A673 (cell line): Measurements from ENCODE around the gene RNF175. TPM values are rescaled to one million over a fixed set of nuclear protein-coding genes. Genes with fewer than 3 reads are reported as not detected.

Source experiments
- BruUV-seq: library from RNA; stranded (reverse); fragments of 400-500 nt; replicated peaks from 2 replicates; lab custom pipeline; 2021; lab: Mats Ljungman, UMichigan
- CTCF ChIA-PET: fragments of 300-600 bp; sonication (Branson Sonifier 250); formaldehyde crosslinking; loops from one replicate; lab custom pipeline; 2022; ENCODE audit warnings: antibody characterized with exemption; lab: Charles Lee
- POLR2A ChIA-PET: fragments of 300-600 bp; sonication (Branson Sonifier 250); formaldehyde crosslinking; loops from one replicate; lab custom pipeline; 2022; ENCODE audit warnings: antibody characterized with exemption; ENCODE audit not compliant: low non-redundant PET; lab: Charles Lee
- DNase-seq: peaks from one replicate; pipeline ENCODE4 v3.0.0-alpha.2; 2015; ENCODE audit warnings: low spot score
- H3K27ac ChIP-seq: fragments of 200-600 bp; sonication (generic); 2 replicates; pipeline ENCODE4 v1.5.1; 2016; ENCODE audit warnings: mixed run types, low read depth, mild to moderate bottlenecking, mixed read lengths, antibody characterized with exemption, low read length; ENCODE audit not compliant: poor library complexity, severe bottlenecking
- H3K27me3 ChIP-seq: fragments of 200-600 bp; sonication (generic); replicated peaks from 2 replicates; pipeline ENCODE4 v1.6.1; 2017; ENCODE audit warnings: mixed run types, low read depth, mild to moderate bottlenecking, mixed read lengths, antibody characterized with exemption, low read length; ENCODE audit not compliant: insufficient read depth, poor library complexity
- H3K36me3 ChIP-seq: fragments of 200-600 bp; sonication (generic); 2 replicates; pipeline ENCODE4 v1.6.1; 2016; ENCODE audit warnings: mixed run types, mild to moderate bottlenecking, mixed read lengths, antibody characterized with exemption, low read length; ENCODE audit not compliant: insufficient read depth, poor library complexity, severe bottlenecking
- H3K4me1 ChIP-seq: fragments of 200-600 bp; sonication (generic); 2 replicates; pipeline ENCODE4 v1.6.1; 2017; ENCODE audit warnings: mixed run types, mild to moderate bottlenecking, mixed read lengths, antibody characterized with exemption, low read length; ENCODE audit not compliant: insufficient read depth, poor library complexity, severe bottlenecking
- H3K4me3 ChIP-seq: fragments of 200-600 bp; sonication (generic); 2 replicates; pipeline ENCODE4 v1.5.1; 2016; ENCODE audit warnings: low read depth, mixed run types, mild to moderate bottlenecking, mixed read lengths, low read length; ENCODE audit not compliant: poor library complexity, severe bottlenecking
- H3K9me3 ChIP-seq: fragments of 200-600 bp; sonication (generic); 2 replicates; pipeline ENCODE4 v1.6.1; 2016; ENCODE audit warnings: mixed run types, low read depth, mild to moderate bottlenecking, mixed read lengths, antibody characterized with exemption, low read length; ENCODE audit not compliant: poor library complexity, severe bottlenecking
- EZH2 ChIP-seq: fragments of 200-600 bp; sonication (generic); IDR thresholded peaks from 2 replicates; pipeline ENCODE4 v1.6.1; 2017; ENCODE audit warnings: borderline replicate concordance, low read depth, mild to moderate bottlenecking, mixed read lengths, antibody characterized with exemption, low read length; ENCODE audit not compliant: poor library complexity, severe bottlenecking
- intact Hi-C: fragments of 100-400 bp; cut with micrococcal nuclease; formaldehyde crosslinking; loops from one replicate; pipeline ENCODE4 v1.10.0; 2022; ENCODE audit not compliant: unreplicated experiment
- total RNA-seq: library from RNA; stranded (reverse); gene quantifications from 2 replicates; pipeline ENCODE4 v1.2.3, GENCODE V29; 2021
- TF ChIP-seq, protein P1 (sequence below): fragments of 300-800, 200-600 bp; sonication (generic); conservative IDR thresholded peaks from 2 replicates; pipeline ENCODE4 v1.5.1; 2017; ENCODE audit warnings: low read depth, mild to moderate bottlenecking, antibody characterized with exemption, low read length, moderate library complexity, mixed read lengths

Gene RNF175
- total RNA-seq, 1 experiment from 2014 or later: 6.8 TPM

DNA sequence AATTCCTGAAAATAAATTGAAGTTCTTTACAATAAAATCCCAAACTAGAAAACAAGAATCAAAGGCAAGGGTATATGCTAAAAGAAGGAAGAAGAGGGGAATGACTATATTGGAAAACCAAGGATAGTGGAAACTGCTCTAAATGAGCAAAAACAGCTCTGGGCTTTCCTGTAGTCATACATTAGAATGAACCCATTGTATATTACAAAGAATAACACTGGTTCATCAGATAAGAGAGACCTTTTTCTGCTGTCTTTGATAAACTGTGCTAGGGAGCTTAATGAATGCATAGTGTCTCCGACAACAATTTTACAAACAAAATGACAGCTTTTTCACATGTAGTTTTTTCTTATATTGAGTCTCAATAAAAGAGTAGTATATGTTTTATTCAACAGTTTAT, 49.1 kb downstream of the RNF175 start:
- CTCF ChIA-PET: no interaction called here
- intact Hi-C loops: no loop called here
- POLR2A ChIA-PET: no interaction called here
- H3K27me3 ChIP-seq: no peaks in the 10 kb centered on the region
- no peak for DNase-seq
- TF ChIP-seq, protein P1, sequence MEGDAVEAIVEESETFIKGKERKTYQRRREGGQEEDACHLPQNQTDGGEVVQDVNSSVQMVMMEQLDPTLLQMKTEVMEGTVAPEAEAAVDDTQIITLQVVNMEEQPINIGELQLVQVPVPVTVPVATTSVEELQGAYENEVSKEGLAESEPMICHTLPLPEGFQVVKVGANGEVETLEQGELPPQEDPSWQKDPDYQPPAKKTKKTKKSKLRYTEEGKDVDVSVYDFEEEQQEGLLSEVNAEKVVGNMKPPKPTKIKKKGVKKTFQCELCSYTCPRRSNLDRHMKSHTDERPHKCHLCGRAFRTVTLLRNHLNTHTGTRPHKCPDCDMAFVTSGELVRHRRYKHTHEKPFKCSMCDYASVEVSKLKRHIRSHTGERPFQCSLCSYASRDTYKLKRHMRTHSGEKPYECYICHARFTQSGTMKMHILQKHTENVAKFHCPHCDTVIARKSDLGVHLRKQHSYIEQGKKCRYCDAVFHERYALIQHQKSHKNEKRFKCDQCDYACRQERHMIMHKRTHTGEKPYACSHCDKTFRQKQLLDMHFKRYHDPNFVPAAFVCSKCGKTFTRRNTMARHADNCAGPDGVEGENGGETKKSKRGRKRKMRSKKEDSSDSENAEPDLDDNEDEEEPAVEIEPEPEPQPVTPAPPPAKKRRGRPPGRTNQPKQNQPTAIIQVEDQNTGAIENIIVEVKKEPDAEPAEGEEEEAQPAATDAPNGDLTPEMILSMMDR: no peak
- TF ChIP-seq EZH2: no peak
- no peaks in the 10 kb centered on the region for H3K9me3 ChIP-seq
- no TSS peak for BruUV-seq
- H3K36me3 ChIP-seq: no peaks in the 10 kb centered on the region
- no peak overlapping the region for H3K27ac ChIP-seq
- H3K4me3 ChIP-seq: no peak overlapping the region
- H3K4me1 ChIP-seq: no peaks in the 10 kb centered on the region

DNA sequence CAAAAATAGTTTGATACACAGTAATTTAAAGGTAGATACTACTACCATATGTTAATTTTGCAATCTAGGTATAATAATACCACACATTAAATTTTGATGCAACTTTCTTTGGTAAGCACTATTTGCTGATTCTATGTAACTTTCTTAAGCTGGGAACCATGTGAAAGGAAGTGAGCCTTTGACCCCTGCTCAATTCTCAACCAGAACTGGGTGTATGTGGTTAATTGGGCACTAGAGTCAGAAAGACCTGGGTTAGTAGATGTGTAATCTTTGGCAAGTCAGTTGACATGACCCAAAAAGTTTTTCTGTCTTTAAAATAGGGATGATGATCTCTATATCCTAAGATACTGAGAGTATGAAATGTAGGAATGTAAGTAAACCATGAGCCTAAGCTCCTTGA, 53.3 kb downstream of the RNF175 start:
- Histone ChIP-seq H3K4me1 (no peaks in the 10 kb centered on the region), H3K4me3 (no peak overlapping the region), H3K9me3 (no peaks in the 10 kb centered on the region), H3K27ac (no peak overlapping the region), H3K27me3 (no peaks in the 10 kb centered on the region), H3K36me3 (no peaks in the 10 kb centered on the region)
- CTCF ChIA-PET: no interaction called here
- no peak for TF ChIP-seq EZH2
- TF ChIP-seq, protein P1: no peak
- POLR2A ChIA-PET: no interaction called here
- DNase-seq: no peak
- no TSS peak for BruUV-seq
- intact Hi-C loops: no loop called here

DNA sequence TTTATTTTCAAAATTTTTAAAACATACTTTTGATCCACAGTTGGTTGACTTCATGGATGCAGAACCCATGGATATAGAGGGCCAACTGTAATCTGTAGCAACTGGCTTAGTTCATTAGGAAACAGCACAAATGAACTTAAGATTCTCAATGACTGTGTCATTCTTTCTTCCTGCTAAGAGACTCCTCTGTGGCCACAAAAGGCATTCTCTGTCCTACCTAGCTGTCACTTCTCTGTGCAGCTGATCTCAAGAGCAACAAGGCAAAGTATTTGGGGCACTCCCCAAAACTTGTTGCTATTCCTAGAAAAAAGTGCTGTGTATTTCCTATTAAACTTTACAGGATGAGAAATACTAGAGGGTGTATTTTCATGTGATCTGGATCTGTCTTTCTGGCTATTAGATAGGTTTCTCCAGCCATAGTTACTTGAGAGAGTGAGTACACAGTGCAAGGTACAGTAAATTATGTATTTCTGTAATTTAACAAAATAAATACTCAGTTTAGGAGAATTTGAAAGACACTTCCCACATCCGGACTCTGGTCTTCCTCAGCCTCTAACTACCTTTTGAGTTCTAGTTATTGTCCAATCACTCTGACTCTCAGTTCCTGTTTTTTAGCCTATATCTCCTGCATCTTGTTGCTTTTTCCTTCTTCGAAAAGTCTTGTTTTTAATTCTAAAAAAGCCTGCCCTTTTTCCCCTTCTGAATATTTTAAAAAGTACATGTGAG, 53.9 kb downstream of the RNF175 start:
- Histone ChIP-seq H3K9me3 (no peaks in the 10 kb centered on the region), H3K4me1 (no peaks in the 10 kb centered on the region), H3K27me3 (no peaks in the 10 kb centered on the region), H3K27ac (no peak overlapping the region), H3K4me3 (no peak overlapping the region), H3K36me3 (no peaks in the 10 kb centered on the region)
- ChIA-PET CTCF (no interaction called here), POLR2A (no interaction called here)
- no TSS peak for BruUV-seq
- TF ChIP-seq EZH2: no peak
- TF ChIP-seq, protein P1: no peak
- DNase-seq: no peak
- intact Hi-C loops: no loop called here
